ENCODE measurements around the gene TRIM38. TPM values are rescaled to one million over a fixed set of nuclear protein-coding genes. Genes with fewer than 3 reads are reported as not detected.

Gene TRIM38
- 1 to 10 TPM; 7.7 to 9.0 (median 8.5) TPM for total RNA-seq

- whole genome bisulfite sequencing, 2 donors = 0 to 2% methylated on average over 11 of the region's 11 CpGs
- peak; percentile 44 for DNase-seq
- Histone ChIP-seq H3K36me3 (peaks cover 4 to 28% (median 13%) of the 10 kb centered on the region in 3 donors), H3K27me3 (no peaks in the 10 kb centered on the region), H3K9me3 (no peaks in the 10 kb centered on the region), H3K27ac (peak within 1 kb of the TSS; percentile 92 to 97 (median 94)), H3K4me3 (peak within 1 kb of the TSS; percentile 48 to 66 (median 62)), H3K4me1 (peaks cover 7 to 68% (median 41%) of the 10 kb centered on the region in 3 donors)
- TF ChIP-seq CTCF (IDR thresholded peaks at IDR 0.05) (no peak), POLR2A (IDR thresholded peaks at IDR 0.05) (peak in 3 of 4 donors; percentile 86 to 95 (median 91))
- intact Hi-C loops (cut with DNase I) = no loop called here
Measured at GRCh38 chr6:25962149-25963127, at the start of gene TRIM38. TRIM38 (plus strand) TSS chr6:25962802; CDS start chr6:25966523, 3,721 bp downstream.

GRCh38 chr6:25913741-25914140 lies 48.9 kb upstream of the TRIM38 start:
- no peaks in the 10 kb centered on the region for H3K9me3 ChIP-seq
- intact Hi-C loops (cut with DNase I) = no loop called here
- H3K36me3 ChIP-seq = no peaks in the 10 kb centered on the region
- no peak overlapping the region for H3K4me3 ChIP-seq
- no peaks in the 10 kb centered on the region for H3K4me1 ChIP-seq
- peaks cover 0 to 4% (median 0%) of the 10 kb centered on the region in 4 donors for H3K27me3 ChIP-seq
- 70% methylated on average over 3 of the region's 3 CpGs for WGBS, 2 donors
- no peak overlapping the region for H3K27ac ChIP-seq
- no peak for DNase-seq
- TF ChIP-seq CTCF (IDR thresholded peaks at IDR 0.05) (no peak), POLR2A (IDR thresholded peaks at IDR 0.05) (no peak)

GRCh38 chr6:25916330-25916729 lies 46.3 kb upstream of the TRIM38 start:
- TF ChIP-seq POLR2A (IDR thresholded peaks at IDR 0.05) = no peak
- TF ChIP-seq CTCF (IDR thresholded peaks at IDR 0.05) = no peak
- H3K4me3 ChIP-seq = no peak overlapping the region
- intact Hi-C loops (cut with DNase I) = no loop called here
- no peak for DNase-seq
- peaks cover 0 to 4% (median 0%) of the 10 kb centered on the region in 4 donors for H3K27me3 ChIP-seq
- H3K36me3 ChIP-seq = no peaks in the 10 kb centered on the region
- 62% methylated on average over 3 of the region's 3 CpGs for WGBS, 2 donors
- no peaks in the 10 kb centered on the region for H3K9me3 ChIP-seq
- H3K27ac ChIP-seq = no peak overlapping the region
- H3K4me1 ChIP-seq = no peaks in the 10 kb centered on the region

DNA sequence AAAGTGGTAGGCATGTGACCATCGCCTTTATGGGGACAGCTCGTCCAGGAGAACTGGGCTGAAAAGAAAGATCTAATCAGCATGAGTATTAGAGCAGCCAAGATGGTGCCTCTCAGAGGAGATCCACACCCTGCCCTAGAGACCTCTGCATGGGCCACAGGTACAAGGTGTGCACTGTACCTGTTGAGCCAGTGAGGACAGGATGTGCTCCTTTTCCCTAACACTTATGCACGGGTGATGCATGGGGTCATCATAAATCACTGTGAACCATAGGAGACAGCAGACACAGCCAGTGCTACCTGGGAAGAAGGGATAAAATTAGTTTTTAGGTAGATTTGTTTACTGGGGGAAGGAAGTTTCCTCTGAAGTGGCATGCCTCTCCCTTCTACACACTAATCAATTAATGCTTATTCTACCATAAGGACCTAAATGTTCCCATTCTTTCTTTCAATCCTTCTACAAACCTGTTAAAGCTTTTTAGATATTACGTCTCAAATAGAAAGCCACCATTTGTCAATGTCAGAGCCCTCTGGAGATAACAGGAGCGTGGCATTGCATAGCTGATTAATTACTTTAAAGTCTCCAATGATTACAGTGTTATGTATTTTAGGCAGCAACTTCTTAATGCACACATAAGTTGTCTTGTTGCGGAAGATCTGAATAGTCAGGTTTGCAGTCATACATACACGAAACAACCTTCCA lies 45.7 kb upstream of the TRIM38 start:
- intact Hi-C loops (cut with DNase I) = no loop called here
- Histone ChIP-seq H3K27ac (no peak overlapping the region), H3K36me3 (no peaks in the 10 kb centered on the region), H3K4me1 (no peaks in the 10 kb centered on the region), H3K9me3 (no peaks in the 10 kb centered on the region), H3K4me3 (no peak overlapping the region), H3K27me3 (peaks cover 0 to 4% (median 0%) of the 10 kb centered on the region in 4 donors)
- 73 to 77% methylated on average over 7 of the region's 7 CpGs for WGBS, 2 donors
- TF ChIP-seq POLR2A (IDR thresholded peaks at IDR 0.05) (no peak), CTCF (IDR thresholded peaks at IDR 0.05) (no peak)
- no peak for DNase-seq

All from esophagus squamous epithelium (tissue), 5 donors.